ENCODE data around the gene PPP3CB.

Gene PPP3CB

GRCh38 chr10:73480158-73480557, 15.7 kb downstream of the PPP3CB start:
- peak; percentile 76 for DNase-seq (ENCODE audit: low spot score)

- no peak for DNase-seq (ENCODE audit: low spot score)
Observed at GRCh38 chr10:73478636-73479035, 17.2 kb downstream of the PPP3CB start.

GRCh38 chr10:73471226-73471625, 24.6 kb downstream of the PPP3CB start:
- no peak for DNase-seq (ENCODE audit: low spot score)

GRCh38 chr10:73469579-73469978, 26.2 kb downstream of the PPP3CB start:
- DNase-seq (ENCODE audit: low spot score): no peak

GRCh38 chr10:73467206-73467605, 28.6 kb downstream of the PPP3CB start:
- DNase-seq (ENCODE audit: low spot score): no peak

GRCh38 chr10:73465978-73466726, 29.7 kb downstream of the PPP3CB start:
- no peak for DNase-seq (ENCODE audit: low spot score)

GRCh38 chr10:73460897-73461296, 34.9 kb downstream of the PPP3CB start:
- DNase-seq (ENCODE audit: low spot score): no peak

GRCh38 chr10:73459683-73460314, 36.0 kb downstream of the PPP3CB start:
- DNase-seq (ENCODE audit: low spot score): no peak

- DNase-seq (ENCODE audit: low spot score): no peak
Observed at GRCh38 chr10:73456187-73456890, 39.5 kb downstream of the PPP3CB start.

GRCh38 chr10:73449113-73449512, 46.7 kb downstream of the PPP3CB start:
- no peak for DNase-seq (ENCODE audit: low spot score)

GRCh38 chr10:73448384-73448783, 47.4 kb downstream of the PPP3CB start:
- DNase-seq (ENCODE audit: low spot score): no peak

GRCh38 chr10:73446926-73447325, 48.9 kb downstream of the PPP3CB start:
- no peak for DNase-seq (ENCODE audit: low spot score)

- no peak for DNase-seq (ENCODE audit: low spot score)
Observed at GRCh38 chr10:73444457-73444856, 51.4 kb downstream of the PPP3CB start.

- DNase-seq (ENCODE audit: low spot score): peak; percentile 61
Observed at GRCh38 chr10:73439605-73440312, 56.1 kb downstream of the PPP3CB start.

GRCh38 chr10:73439055-73439454, 56.8 kb downstream of the PPP3CB start:
- no peak for DNase-seq (ENCODE audit: low spot score)

GRCh38 chr10:73433538-73433867, 62.3 kb downstream of the PPP3CB start, which contains the start of gene MSS51:
Gene MSS51 (minus strand): TSS chr10:73433561. CDS start chr10:73428284, 5,277 bp downstream.
- no peak for DNase-seq (ENCODE audit: low spot score)

GRCh38 chr10:73432646-73433537, 62.9 kb downstream of the PPP3CB start:
- no peak for DNase-seq (ENCODE audit: low spot score)

GRCh38 chr10:73426318-73426717, 69.5 kb downstream of the PPP3CB start:
- DNase-seq (ENCODE audit: low spot score): no peak

- DNase-seq (ENCODE audit: low spot score): no peak
Observed at GRCh38 chr10:73424478-73424877, 71.3 kb downstream of the PPP3CB start.

- no peak for DNase-seq (ENCODE audit: low spot score)
Observed at GRCh38 chr10:73423309-73423708, 72.5 kb downstream of the PPP3CB start.

- no peak for DNase-seq (ENCODE audit: low spot score)
Observed at GRCh38 chr10:73416571-73416970, 79.3 kb downstream of the PPP3CB start.

Measured in RKO (cell line).